WTC11 (cell line): ENCODE results near the gene ZNF425.

Experiments used
- ETV6 ChIP-seq: sonication (generic); formaldehyde crosslinking; IDR thresholded peaks from 2 replicates; pipeline ENCODE4 v1.8.1; 2022; ENCODE audit warnings: mild to moderate bottlenecking, missing genetic modification reagents
- JUN ChIP-seq: sonication (generic); formaldehyde crosslinking; IDR thresholded peaks from 2 replicates; pipeline ENCODE4 v1.8.0; 2023; ENCODE audit warnings: mild to moderate bottlenecking, missing genetic modification reagents
- NFE2L1 ChIP-seq: sonication (generic); formaldehyde crosslinking; IDR thresholded peaks from 2 replicates; pipeline ENCODE4 v1.8.1; 2023; ENCODE audit warnings: missing genetic modification reagents
- SMAD3 ChIP-seq: sonication (generic); formaldehyde crosslinking; IDR thresholded peaks from 2 replicates; pipeline ENCODE4 v1.8.0; 2022; ENCODE audit warnings: missing genetic modification reagents, mild to moderate bottlenecking, borderline replicate concordance
- SP1 ChIP-seq: sonication (generic); formaldehyde crosslinking; conservative IDR thresholded peaks from 2 replicates; pipeline ENCODE4 v1.8.1; 2022; ENCODE audit warnings: missing genetic modification reagents
- ZBTB21 ChIP-seq: sonication (generic); formaldehyde crosslinking; IDR thresholded peaks from 2 replicates; pipeline ENCODE4 v1.8.1; 2023; ENCODE audit warnings: mild to moderate bottlenecking, missing genetic modification reagents, borderline replicate concordance
- TF ChIP-seq, protein P1 (sequence below): fragments of 200-600 bp; IDR thresholded peaks from 2 replicates; pipeline ENCODE4 v1.8.0; 2022; ENCODE audit warnings: antibody characterized with exemption

DNA sequence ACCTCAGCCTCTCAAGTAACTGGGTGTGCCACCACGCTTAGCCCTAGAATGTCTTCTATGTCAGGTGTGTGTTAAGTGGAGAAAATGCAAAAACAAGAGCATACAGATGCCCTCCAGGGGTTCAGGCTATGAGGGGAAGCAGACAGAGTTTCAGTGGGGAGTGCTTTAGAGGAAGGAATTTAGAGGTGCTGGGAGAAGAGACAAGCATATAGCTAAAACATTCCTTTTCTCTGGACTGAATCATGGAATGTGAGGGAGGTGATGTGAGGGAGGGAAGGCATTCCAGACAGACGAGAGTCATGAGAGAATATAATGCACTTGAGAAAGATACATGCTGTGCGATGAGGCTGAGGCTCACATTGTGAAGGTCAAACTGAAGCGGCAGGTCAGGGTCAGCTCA lies 29.0 kb downstream of the ZNF425 start:
- TF ChIP-seq JUN (CRISPR knock-in tag) (no peak), SMAD3 (CRISPR knock-in tag) (no peak), ZBTB21 (CRISPR knock-in tag) (no peak), NFE2L1 (CRISPR knock-in tag) (no peak), ETV6 (CRISPR knock-in tag) (no peak), SP1 (CRISPR knock-in tag) (no peak)
- TF ChIP-seq, protein P1, sequence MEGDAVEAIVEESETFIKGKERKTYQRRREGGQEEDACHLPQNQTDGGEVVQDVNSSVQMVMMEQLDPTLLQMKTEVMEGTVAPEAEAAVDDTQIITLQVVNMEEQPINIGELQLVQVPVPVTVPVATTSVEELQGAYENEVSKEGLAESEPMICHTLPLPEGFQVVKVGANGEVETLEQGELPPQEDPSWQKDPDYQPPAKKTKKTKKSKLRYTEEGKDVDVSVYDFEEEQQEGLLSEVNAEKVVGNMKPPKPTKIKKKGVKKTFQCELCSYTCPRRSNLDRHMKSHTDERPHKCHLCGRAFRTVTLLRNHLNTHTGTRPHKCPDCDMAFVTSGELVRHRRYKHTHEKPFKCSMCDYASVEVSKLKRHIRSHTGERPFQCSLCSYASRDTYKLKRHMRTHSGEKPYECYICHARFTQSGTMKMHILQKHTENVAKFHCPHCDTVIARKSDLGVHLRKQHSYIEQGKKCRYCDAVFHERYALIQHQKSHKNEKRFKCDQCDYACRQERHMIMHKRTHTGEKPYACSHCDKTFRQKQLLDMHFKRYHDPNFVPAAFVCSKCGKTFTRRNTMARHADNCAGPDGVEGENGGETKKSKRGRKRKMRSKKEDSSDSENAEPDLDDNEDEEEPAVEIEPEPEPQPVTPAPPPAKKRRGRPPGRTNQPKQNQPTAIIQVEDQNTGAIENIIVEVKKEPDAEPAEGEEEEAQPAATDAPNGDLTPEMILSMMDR, result no peak
